Thyroid gland (tissue), 4 donors: Measurements from ENCODE around the gene PLEKHA6.

Source experiments
- CTCF ChIP-seq, 6 experiments: fragments of 200-600 bp in 3 of 6; fragments of 450-650 bp in 3 of 6; sonication (generic) in 3 of 6; IDR thresholded peaks; one replicate each; pipeline ENCODE4 v1.5.1; 2016 to 2019; ENCODE audit warnings: antibody characterized with exemption in 6 of 6, mild to moderate bottlenecking in 2 of 6, inconsistent platforms in 1 of 6, moderate library complexity in 1 of 6
- POLR2A ChIP-seq, 2 donors: fragments of 450-650 bp; IDR thresholded peaks; one replicate each; pipeline ENCODE4 v1.6.1; 2017; ENCODE audit warnings: antibody characterized with exemption in 2 of 2, mild to moderate bottlenecking in 2 of 2, moderate library complexity in 1 of 2

- TF ChIP-seq CTCF (IDR thresholded peaks at IDR 0.05) (no peak), POLR2A (IDR thresholded peaks at IDR 0.05) (no peak)
Measured at GRCh38 chr1:204320382-204320804, 39.3 kb downstream of the PLEKHA6 start.
